ENCODE measurements around the gene RBM38.

DNA sequence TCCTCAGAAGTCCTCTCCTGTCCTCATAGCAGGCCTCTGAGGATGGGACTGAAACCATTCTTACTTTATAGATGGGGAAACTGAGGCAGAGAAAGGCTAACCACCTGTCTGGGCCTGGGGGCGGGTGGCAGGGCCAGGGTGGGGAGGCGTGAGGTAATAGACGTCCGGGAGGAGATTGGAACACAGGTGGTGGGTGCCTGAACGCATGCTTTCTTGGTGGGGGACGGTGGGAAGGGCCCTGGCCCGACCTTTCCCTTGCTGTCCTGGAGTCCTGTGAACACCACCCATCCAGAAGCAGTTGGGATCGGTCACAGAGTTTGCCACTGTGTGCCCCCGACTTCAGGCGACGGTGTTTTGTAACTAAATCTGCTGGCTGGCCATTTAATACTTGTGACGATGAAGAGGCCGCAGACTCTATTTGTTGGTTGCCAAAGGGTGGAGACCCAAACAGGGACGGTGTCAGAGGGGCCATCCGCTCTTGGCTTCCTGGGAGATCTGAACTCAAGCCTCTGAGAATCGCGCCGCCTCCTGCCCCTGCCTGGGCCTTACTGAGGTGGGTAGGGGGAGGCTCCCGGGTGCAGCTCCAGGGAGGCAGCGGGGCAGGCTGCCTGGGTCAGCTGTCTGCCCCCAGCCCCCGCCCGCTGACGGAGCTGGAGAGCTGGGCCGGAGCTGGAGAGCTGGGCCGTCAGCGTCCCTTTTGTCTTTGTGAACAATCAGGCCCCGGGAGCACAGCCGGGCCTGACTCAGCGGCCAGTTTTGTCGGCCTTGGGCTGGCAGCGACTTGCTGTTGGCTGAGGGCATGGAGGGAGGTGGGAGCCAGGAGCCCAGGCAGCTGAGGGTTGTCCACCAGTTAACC lies 4.1 kb downstream of the RBM38 start:
- TF ChIP-seq, protein P1, sequence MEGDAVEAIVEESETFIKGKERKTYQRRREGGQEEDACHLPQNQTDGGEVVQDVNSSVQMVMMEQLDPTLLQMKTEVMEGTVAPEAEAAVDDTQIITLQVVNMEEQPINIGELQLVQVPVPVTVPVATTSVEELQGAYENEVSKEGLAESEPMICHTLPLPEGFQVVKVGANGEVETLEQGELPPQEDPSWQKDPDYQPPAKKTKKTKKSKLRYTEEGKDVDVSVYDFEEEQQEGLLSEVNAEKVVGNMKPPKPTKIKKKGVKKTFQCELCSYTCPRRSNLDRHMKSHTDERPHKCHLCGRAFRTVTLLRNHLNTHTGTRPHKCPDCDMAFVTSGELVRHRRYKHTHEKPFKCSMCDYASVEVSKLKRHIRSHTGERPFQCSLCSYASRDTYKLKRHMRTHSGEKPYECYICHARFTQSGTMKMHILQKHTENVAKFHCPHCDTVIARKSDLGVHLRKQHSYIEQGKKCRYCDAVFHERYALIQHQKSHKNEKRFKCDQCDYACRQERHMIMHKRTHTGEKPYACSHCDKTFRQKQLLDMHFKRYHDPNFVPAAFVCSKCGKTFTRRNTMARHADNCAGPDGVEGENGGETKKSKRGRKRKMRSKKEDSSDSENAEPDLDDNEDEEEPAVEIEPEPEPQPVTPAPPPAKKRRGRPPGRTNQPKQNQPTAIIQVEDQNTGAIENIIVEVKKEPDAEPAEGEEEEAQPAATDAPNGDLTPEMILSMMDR (IDR thresholded peaks at IDR 0.05; ENCODE audit: low read length): no peak
- TF ChIP-seq EZH2 (optimal IDR thresholded peaks at IDR 0.05; ENCODE audit: low read depth, low read length) (no peak), EZH2phosphoT487 (IDR thresholded peaks at IDR 0.05; ENCODE audit: low read length) (no peak)
